Neural cell (in vitro differentiated cells): Measurements from ENCODE around the gene TNMD. TPM values are rescaled to one million over a fixed set of nuclear protein-coding genes. Genes with fewer than 3 reads are reported as not detected.
"Not testable (repeated sequence)": the region's sequence is repeated elsewhere in the genome, so short reads cannot be mapped to it uniquely, and the experiment has no call there.

Experiments used
- H2AFZ ChIP-seq: fragments of 200-600, 300-800 bp; sonication (generic), shearing (Covaris generic); 2 replicates; pipeline ENCODE4 v1.6.0; 2014; ENCODE audit warnings: low read depth, mild to moderate bottlenecking, antibody characterized with exemption, low read length, moderate library complexity
- H3F3A ChIP-seq: fragments of 200-600 bp; shearing (Covaris generic); 2 replicates; pipeline ENCODE4 v1.6.1; 2016; ENCODE audit warnings: mild to moderate bottlenecking, moderate library complexity, mixed read lengths, antibody characterized with exemption, low read length; ENCODE audit not compliant: insufficient read depth, poor library complexity, severe bottlenecking
- H3K27ac ChIP-seq: fragments of 200-600, 300-800 bp; sonication (generic), shearing (Covaris generic); 2 replicates; pipeline ENCODE4 v1.5.1; 2014; ENCODE audit warnings: mild to moderate bottlenecking, low read length, moderate library complexity
- H3K27me3 ChIP-seq: fragments of 300-800, 200-600 bp; sonication (generic), shearing (Covaris generic); 2 replicates; pipeline ENCODE4 v1.6.0; 2014; ENCODE audit warnings: mild to moderate bottlenecking, low read depth, low read length, moderate library complexity; ENCODE audit not compliant: insufficient read depth
- H3K36me3 ChIP-seq: fragments of 300-800, 200-600 bp; sonication (generic), shearing (Covaris generic); 2 replicates; pipeline ENCODE4 v1.5.1; 2014; ENCODE audit warnings: mild to moderate bottlenecking, antibody characterized with exemption, low read length, moderate library complexity; ENCODE audit not compliant: insufficient read depth
- H3K4me2 ChIP-seq: fragments of 300-800, 200-600 bp; sonication (generic), shearing (Covaris generic); 2 replicates; pipeline ENCODE4 v1.6.0; 2014; ENCODE audit warnings: mild to moderate bottlenecking, low read length
- H3K4me3 ChIP-seq: fragments of 300-800, 200-600 bp; sonication (generic), shearing (Covaris generic); 2 replicates; pipeline ENCODE4 v1.5.1; 2014; ENCODE audit warnings: mild to moderate bottlenecking, low read length, moderate library complexity
- H3K79me2 ChIP-seq: fragments of 200-600 bp; shearing (Covaris generic); replicated peaks from 2 replicates; pipeline ENCODE4 v1.6.0; 2014; ENCODE audit warnings: mild to moderate bottlenecking, low read length, moderate library complexity; ENCODE audit not compliant: insufficient read depth
- H3K9ac ChIP-seq: fragments of 300-800, 200-600 bp; sonication (generic), shearing (Covaris generic); 2 replicates; pipeline ENCODE4 v1.6.1; 2016; ENCODE audit warnings: mild to moderate bottlenecking, low read length, mixed read lengths
- H3K9me2 ChIP-seq: fragments of 200-600 bp; shearing (Covaris generic); 2 replicates; pipeline ENCODE4 v1.6.1; 2016; ENCODE audit warnings: mild to moderate bottlenecking, low read length, mixed read lengths; ENCODE audit not compliant: insufficient read depth
- H3K9me3 ChIP-seq: fragments of 200-600, 300-800 bp; sonication (generic), shearing (Covaris generic); 2 replicates; pipeline ENCODE4 v1.6.1; 2016; ENCODE audit warnings: mild to moderate bottlenecking, mixed run types, low read length, moderate library complexity, mixed read lengths
- H4K20me1 ChIP-seq: fragments of 200-600 bp; shearing (Covaris generic); 2 replicates; pipeline ENCODE4 v1.6.1; 2016; ENCODE audit warnings: mild to moderate bottlenecking, mixed run types; ENCODE audit not compliant: insufficient read depth
- CTCF ChIP-seq: fragments of 450-650 bp; IDR thresholded peaks from 2 replicates; pipeline ENCODE4 v1.5.1; 2014; ENCODE audit warnings: antibody characterized with exemption, mild to moderate bottlenecking, moderate library complexity; ENCODE audit not compliant: poor library complexity, severe bottlenecking
- EP300 ChIP-seq: fragments of 450-650 bp; conservative IDR thresholded peaks from 2 replicates; pipeline ENCODE4 v1.6.1; 2014; ENCODE audit warnings: antibody characterized with exemption, mild to moderate bottlenecking, moderate library complexity; ENCODE audit not compliant: poor library complexity, severe bottlenecking
- EZH2 ChIP-seq: fragments of 200-600, 300-800 bp; shearing (Covaris generic), sonication (generic); IDR thresholded peaks from 2 replicates; pipeline ENCODE4 v1.6.1; 2014; ENCODE audit warnings: antibody characterized with exemption, low read length, borderline replicate concordance, mild to moderate bottlenecking; ENCODE audit not compliant: insufficient read depth, poor library complexity, severe bottlenecking
- MXI1 ChIP-seq: fragments of 450-650 bp; conservative IDR thresholded peaks from 2 replicates; pipeline ENCODE4 v1.6.1; 2014; ENCODE audit warnings: antibody characterized with exemption, mild to moderate bottlenecking; ENCODE audit not compliant: poor library complexity, severe bottlenecking
- POLR2AphosphoS5 ChIP-seq: IDR thresholded peaks from 2 replicates; pipeline ENCODE4 v1.6.1; 2012
- RAD21 ChIP-seq: fragments of 450-650 bp; conservative IDR thresholded peaks from 2 replicates; pipeline ENCODE4 v1.6.1; 2014; ENCODE audit warnings: antibody characterized with exemption, mild to moderate bottlenecking, moderate library complexity
- REST ChIP-seq: IDR thresholded peaks from 2 replicates; pipeline ENCODE4 v1.6.1; 2012; ENCODE audit warnings: borderline replicate concordance
- SMC3 ChIP-seq: fragments of 450-650 bp; conservative IDR thresholded peaks from 2 replicates; pipeline ENCODE4 v1.6.1; 2014; ENCODE audit warnings: antibody characterized with exemption, mild to moderate bottlenecking, moderate library complexity; ENCODE audit not compliant: poor library complexity
- TAF1 ChIP-seq: IDR thresholded peaks from 2 replicates; pipeline ENCODE4 v1.6.1; 2012; ENCODE audit warnings: low read depth
- polyA minus RNA-seq: library from RNA; depleted of rRNA, polyadenylated mRNA; stranded (reverse); fragments of >200 nt; gene quantifications from 2 replicates; pipeline ENCODE4 v1.2.3, GENCODE V29; 2014
- polyA plus RNA-seq: library from polyadenylated mRNA; depleted of rRNA; stranded (reverse); fragments of >200 nt; gene quantifications from 2 replicates; pipeline ENCODE4 v1.2.3, GENCODE V29; 2014

TNMD gene
- polyA plus RNA-seq (0.24 TPM in 1 of 2 replicates, not detected in the other), polyA minus RNA-seq (0.73 TPM in 1 of 2 replicates, not detected in the other)

- H2AFZ ChIP-seq: no peak within 1 kb of the TSS
- H4K20me1 ChIP-seq: no peaks in the 10 kb centered on the region
- H3K27ac ChIP-seq: no peak within 1 kb of the TSS
- no peaks in the 10 kb centered on the region for H3K9me3 ChIP-seq
- no peaks in the 10 kb centered on the region for H3K36me3 ChIP-seq
- no peaks in the 10 kb centered on the region for H3K27me3 ChIP-seq
- no peaks in the 10 kb centered on the region for H3K79me2 ChIP-seq
- no peak within 1 kb of the TSS for H3K9ac ChIP-seq
- TF ChIP-seq MXI1 (no peak), CTCF (no peak), EP300 (no peak), SMC3 (no peak), POLR2AphosphoS5 (no peak), TAF1 (no peak), EZH2 (no peak), RAD21 (no peak), REST (no peak)
- no peak within 1 kb of the TSS for H3K4me2 ChIP-seq
- H3K4me3 ChIP-seq: no peak within 1 kb of the TSS
- no peaks in the 10 kb centered on the region for H3F3A ChIP-seq
- no peaks in the 10 kb centered on the region for H3K9me2 ChIP-seq
Measured at GRCh38 chrX:100584611-100585010, at the start of gene TNMD. TNMD (plus strand) TSS chrX:100584936; CDS start chrX:100585019, 83 bp downstream.

GRCh38 chrX:100565534-100565933 lies 19.2 kb upstream of the TNMD start:
- H3K9me2 ChIP-seq, H3K79me2 ChIP-seq, H3K27me3 ChIP-seq, H3K9me3 ChIP-seq, H2AFZ ChIP-seq, H3K27ac ChIP-seq, H4K20me1 ChIP-seq, H3K9ac ChIP-seq, H3K36me3 ChIP-seq, H3K4me3 ChIP-seq, H3F3A ChIP-seq, H3K4me2 ChIP-seq: not testable (repeated sequence)

- Histone ChIP-seq H3K4me2 (no peak overlapping the region), H3F3A (no peaks in the 10 kb centered on the region), H3K79me2 (no peaks in the 10 kb centered on the region), H2AFZ (no peak overlapping the region), H3K9ac (no peak overlapping the region), H3K27me3 (no peaks in the 10 kb centered on the region), H3K9me3 (no peaks in the 10 kb centered on the region), H3K27ac (no peak overlapping the region), H3K36me3 (no peaks in the 10 kb centered on the region), H4K20me1 (no peaks in the 10 kb centered on the region), H3K4me3 (no peak overlapping the region), H3K9me2 (no peaks in the 10 kb centered on the region)
- TF ChIP-seq CTCF (no peak), POLR2AphosphoS5 (no peak), TAF1 (no peak), EZH2 (no peak), REST (no peak), SMC3 (no peak), RAD21 (no peak), EP300 (no peak), MXI1 (no peak)
Measured at GRCh38 chrX:100586747-100587146, 2.0 kb downstream of the TNMD start.
